Mesenteric fat pad (tissue), 1 donor: ENCODE measurements around the gene ALG14. TPM values are rescaled to one million over a fixed set of nuclear protein-coding genes. Genes with fewer than 3 reads are reported as not detected.
"Not testable (repeated sequence)": the region's sequence is repeated elsewhere in the genome, so short reads cannot be mapped to it uniquely, and the experiment has no call there.

Experiments used
- DNase-seq: peaks from one replicate; pipeline ENCODE4 v3.0.0-alpha.2; 2020; ENCODE audit warnings: low spot score
- total RNA-seq: library from RNA; stranded (reverse); fragmentation: NEBNext Ultra II Directional; extraction: Animal tissue kit (Norgen Biotek cat#: 25700); gene quantifications from one replicate; pipeline ENCODE4 v1.2.1, GENCODE V29; 2021
- donor health status: DM: yes; HTN: yes; CAD: no.

The ALG14 gene
- total RNA-seq, 1 donor from 2014 or later, result 8.1 TPM

DNA sequence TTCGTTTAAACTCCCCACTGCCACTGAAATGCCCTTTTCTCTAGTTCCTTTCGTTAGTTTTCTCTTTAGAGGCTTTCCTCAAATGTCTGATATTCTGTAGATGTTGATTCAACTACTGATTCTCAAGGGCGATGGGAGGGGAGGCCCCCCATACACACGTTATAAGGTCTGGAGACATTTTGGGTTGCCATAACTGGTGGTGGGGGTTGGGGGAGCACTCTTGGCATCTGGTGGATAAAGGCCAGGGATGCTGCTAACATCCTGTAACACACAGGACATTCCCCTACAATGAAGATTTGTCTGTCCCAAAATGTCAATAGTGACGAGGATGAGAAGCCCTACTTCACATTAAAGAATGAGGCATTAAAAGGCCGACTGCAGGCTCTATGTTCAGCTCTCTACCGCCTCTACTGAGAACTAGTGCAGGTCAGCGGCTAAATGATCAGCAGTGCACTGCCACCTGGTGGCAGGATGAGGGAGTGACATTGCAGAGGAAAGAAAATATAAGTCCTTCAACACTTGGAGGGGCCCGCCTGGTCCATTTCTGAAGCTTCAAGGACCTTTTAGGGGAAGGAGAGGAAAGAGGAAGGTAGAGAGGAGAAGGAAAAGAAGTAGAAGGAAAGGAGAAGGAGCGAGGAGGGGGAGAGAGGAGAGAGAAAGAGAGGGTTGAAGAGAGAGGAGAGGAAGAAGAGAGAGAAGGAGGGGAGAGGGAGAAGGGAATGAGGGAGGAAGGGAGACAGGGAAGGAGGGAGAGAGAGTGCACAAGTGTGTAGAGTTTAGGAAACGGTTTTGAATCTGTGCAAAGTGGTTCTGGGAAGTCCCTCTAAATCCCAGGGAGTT is 29.4 kb downstream of the ALG14 start:
- DNase-seq, result no peak

DNA sequence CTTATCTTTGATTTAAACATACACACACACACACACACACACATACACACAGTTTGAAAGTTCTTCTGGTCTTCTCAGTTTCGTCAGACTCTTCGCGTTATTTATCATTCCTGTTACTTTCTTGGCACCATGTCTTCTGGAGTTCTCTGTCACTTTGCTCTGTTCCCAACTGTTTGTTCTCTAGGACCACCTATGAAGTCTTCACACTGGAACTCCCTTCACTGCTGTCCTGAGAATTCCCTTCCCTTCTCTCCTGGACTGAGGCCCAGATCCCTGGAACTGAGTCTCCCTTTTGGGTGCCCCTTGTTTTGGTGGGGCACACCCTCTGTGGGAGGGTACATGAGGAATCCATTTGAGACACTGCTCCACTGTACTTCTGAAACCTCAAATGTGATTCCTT is 30.5 kb downstream of the ALG14 start:
- DNase-seq, result no peak

DNA sequence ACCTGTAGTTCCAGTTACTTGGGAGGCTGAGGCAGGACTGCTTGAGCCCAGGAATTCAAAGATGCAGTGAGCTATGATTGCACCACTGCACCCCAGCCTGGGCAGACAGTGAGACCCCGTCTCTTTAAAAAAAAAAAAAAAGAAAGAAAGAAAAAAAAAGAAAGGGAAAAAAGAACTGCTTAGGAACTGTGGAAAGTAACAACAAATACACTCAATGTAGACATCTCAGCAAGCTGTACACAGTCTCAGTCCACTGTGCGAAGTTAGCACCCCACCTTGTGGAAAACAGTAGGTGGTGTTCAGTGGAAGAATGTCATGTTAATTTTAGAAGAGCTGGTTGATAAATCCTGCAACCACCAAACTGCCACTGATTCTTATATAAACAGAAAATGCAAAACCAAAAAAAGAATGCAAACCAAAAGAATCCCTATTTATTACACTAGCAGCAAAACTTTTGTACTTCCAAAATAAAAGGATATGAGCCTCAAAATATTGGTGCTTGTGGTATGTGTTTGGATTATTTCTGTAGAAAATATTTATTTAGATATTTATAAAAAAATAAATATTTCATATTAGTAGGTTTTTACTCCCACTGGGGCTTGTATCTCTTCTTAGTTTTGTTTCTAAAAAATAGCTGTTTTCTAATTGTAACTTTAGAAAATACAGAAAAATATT is 31.1 kb downstream of the ALG14 start:
- no peak for DNase-seq

DNA sequence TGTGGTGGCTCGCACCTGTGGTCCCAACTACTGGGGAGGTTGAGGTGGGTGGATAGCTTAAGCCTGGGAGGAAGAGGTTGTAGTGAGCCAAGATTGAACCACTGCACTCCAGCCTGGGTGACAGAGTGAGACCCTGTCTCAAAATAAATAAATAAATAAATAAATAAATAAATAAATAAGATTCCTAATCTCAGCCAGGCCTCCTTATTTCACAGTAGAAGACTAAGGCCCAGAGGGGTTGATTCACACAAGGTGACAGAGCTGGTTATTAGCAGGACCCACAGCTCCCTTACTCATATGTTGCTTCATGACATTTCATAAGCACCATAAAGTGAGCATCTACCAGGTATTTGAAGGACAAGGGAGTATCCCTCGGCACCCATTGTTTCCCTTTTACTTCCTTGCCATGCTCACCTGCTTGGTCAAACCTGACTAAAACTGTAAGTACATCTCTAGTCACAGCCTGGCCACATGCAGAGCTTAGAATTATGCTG is 32.7 kb downstream of the ALG14 start:
- no peak for DNase-seq

DNA sequence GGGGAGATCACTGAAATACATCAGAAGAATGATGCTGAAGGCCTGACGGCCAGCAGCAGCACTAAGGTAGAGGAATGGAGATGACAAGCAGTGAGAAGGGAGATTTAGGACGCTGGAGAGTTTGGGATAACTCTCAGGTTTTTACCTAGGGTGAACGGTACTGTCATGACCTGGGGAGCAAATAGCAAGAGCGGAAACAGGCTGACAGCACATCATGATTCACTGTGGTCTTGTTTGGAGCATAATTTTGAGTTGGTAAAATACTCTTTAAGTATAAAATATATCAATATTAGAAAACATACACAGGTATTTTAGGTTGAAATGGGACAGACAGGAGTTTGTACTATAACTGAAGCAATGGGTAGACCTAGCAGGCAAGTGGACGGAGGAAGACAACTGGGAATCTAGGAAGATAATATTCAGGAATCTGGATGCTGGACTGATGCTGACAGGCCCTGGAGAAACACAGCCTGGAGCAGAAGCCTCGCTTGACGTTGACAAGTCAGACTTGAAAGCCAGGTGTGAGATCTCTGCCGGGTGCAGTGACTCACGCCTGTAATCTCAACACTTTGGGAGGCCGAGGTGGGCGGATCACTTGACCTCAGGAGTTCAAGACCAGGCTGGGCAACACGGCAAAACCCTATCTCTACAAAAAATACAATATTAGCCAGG is 33.3 kb downstream of the ALG14 start:
- no peak for DNase-seq

DNA sequence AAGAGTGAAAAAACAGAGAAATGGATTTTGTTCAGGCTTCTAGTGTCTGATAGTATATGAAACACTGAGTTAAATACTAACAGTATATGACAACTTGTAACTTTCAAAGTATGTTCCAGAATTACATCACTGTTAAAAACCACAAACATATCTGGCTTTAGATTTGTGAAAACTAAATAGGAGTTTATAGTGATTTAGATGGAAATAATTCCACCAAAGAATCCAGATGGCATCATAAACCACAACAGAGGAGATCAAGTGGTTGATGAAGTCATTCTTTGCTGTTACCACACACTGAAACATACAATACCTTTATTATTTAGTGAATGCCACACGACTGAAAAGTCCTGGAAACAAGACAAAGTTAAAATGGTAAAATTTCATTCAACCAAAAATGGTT is 37.2 kb downstream of the ALG14 start:
- no peak for DNase-seq

DNA sequence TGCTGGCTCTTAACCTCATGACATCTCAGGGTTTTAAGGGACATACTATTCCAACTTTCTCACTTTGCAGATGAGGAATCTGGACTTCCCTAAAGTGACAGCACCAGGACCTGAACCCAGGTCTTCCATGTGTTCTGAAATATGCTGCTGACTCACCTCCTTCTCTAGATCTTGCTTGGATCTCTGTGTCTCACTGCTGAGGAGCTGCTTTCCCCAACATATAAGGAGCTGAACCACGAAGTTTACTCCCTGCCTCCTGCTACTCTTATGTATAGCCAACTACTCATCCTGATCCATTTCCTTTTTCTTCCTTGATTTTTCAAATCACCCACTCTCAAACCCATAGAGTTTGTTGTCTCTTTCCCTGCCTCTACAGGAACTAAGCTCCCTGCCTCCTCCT is 38.2 kb downstream of the ALG14 start:
- no peak for DNase-seq

DNA sequence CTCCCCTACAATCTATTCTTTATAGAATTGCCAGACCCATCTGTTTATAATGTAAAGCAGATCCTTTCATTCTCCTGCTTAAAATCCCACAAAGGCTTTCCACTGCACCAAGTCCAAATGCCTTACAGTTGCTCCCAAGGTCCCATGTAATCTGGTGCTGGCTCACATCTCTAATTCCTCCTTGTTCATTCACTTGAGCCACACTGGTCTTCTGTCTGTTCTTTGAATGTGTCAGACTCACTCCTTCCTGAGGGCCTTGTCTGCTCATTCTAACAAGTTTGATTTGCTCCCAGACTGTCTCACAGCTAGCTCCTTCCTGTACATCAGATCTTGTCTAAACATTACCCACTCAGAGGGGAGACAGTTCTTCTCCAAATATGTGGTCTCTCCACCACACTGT is 38.9 kb downstream of the ALG14 start:
- no peak for DNase-seq

DNA sequence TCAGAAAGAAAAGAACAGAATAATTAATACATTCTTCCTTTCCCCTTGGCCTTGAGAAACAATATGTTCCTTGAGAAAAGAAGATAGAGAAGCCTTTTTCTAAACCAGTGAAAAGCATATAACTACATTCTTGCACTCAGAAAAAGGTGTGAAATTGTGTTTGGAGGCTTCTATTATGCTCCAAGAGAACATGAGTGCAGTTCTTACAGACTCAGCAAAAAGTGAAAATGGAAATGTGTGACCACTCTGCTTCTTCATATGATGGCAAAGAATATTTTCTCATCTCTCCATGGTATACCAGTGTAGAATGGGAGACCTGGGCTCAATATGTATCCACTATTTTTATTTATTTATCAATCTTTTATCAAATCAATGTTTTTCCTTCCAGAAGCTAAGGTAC is 43.2 kb downstream of the ALG14 start:
- no peak for DNase-seq

DNA sequence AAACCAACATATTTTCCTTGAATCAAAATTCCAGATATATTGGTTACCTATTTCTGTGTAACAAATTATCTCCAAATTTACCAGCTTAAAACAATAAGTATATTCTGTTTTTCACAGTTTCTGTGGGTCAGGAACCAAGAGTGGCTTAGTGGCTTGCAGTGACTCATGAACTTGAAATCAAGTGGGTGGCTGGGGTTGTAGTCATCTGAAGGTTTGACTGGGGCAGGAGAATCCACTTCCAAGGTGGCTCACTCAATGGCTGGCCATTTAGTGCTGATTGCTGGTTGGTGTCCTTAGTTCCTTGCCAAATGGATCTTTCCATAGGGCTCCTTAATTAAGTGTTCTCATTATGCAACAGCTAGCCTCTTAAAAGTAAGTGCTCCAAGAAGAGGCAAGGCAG is 43.8 kb downstream of the ALG14 start:
- no peak for DNase-seq

DNA sequence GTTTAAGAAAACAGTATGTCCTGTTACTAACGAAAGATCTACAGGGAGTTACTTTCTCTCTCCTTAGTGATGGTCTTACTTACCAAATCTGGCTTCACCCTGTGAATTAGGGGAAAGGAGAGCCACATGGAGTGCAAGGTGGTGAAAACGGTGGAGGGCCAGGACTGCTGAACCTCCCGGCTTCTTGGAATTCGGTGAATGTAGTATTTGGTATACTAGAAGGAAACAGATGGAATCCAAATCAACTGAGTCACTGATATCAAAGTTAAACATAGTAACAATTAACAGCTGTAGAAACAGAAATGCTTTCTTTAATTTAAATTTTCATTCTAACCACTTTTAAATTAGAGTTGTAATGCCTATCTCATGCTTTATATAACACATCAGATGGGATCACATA is 45.7 kb downstream of the ALG14 start:
- DNase-seq, result no peak

DNA sequence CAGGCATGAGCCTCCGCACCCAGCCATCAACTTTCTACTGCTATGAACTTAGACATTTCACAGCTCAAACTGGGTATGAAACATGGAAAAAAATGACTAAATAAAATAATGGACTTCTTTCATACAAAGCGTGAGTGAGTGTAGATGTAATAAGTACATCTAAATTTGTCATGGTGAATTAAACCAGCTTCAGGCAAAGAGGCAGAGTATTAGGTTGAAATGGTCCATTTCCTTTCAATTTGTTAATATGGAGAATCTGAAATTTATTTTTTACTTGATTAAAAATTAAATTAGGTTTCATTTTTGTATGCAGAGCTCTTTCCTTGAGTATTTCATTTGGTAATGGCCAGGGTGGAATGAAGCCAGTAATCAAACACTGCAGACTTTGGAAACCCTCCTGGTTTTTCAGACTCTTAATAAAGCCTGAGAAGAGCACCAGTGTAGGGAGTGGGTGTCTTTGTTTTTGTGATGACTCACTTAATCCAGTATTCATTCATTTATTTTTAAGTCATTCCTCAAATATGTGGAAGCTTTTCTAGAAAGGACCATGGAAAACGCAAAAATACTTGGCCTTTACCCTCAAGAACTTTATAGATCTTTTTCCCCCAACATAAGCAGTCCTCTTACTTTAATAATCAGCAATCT is 49.2 kb downstream of the ALG14 start:
- DNase-seq, result no peak

DNA sequence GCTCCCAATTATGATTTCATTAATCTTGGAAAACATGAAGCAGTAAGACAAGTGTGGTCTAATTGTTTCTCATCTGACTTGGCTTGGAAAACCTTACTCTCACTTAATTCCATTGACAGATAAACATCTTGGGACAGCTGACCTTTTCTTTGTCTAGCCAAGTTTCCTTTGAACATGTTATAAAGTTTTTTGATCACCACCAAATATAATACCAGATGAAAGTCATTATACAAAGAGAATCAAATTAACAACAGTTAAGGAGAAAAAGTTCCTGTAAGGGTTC is 50.2 kb downstream of the ALG14 start:
- no peak for DNase-seq

DNA sequence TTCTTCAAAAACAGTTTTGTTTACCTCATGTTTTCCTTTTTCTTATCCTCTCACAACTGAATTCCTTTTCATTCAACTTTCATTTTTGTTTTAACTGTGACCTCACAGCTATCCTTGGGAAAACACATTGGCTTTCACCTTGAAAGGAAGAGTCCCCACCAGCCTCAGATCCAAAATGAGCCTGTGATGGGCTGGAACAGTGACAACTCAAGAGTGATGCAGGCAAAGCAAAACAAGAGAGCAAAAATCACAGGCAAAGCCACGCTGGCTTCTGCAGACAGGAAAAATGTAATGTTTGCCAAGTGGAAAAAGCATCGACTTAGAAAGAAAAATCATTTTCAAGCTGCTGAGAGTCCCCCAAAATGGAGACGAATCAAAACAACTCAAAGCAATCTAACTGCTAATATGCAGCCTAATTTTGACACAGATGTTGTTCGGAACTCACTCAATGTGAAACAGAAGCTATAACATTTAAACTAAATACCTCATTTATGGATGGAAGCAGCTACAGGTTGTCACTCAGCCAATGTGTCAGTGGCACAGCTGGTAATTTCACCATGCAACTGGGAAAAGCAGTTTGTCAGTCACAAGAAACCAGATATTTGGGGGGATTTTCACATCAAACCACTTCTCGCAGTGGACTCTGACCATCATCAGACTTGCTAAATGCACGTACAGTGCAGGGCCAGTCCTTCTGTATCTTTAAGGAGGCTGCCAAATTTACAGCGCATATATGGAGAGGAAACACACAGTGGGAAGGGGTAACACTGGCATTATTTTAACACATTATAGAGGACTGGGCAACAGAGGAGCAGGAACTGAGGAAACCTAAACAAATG is 50.7 kb downstream of the ALG14 start:
- no peak for DNase-seq

DNA sequence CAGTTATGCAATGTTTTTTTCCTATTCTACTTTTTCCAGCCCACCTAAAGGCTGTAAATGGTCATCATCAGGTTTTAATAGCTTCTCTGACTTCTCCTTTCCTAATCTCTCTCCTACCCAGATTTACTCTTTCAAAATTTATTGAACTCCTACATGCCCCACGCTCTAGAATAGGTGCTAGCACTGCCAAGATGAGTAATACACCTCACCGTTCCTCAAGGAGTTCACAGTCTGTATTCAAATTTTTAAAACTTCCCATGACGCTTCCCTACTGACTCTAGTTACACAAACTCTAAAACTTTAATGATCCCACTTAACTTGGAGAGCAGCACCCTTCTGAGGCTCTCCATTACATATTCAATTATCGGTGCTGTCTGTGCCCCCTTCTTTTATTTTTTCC is 51.6 kb downstream of the ALG14 start:
- DNase-seq, result no peak

DNA sequence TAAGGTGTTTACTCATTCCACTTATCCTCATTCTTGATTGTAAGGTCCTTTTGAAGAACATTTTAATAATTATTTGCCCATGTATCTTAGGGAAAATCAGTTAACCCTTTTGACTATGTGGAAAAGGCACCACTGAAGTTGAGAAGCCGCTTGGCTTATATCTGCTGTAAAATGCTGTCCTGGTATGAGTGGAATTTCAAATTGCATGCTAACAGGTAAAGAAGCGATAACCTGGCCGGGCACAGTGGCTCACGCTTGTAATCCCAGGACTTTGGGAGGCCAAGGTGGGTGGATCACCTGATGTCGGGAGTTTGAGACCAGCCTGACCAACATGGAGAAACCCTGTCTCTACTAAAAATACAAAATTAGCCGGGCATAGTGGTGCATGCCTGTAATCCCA is 53.3 kb downstream of the ALG14 start:
- not testable (repeated sequence) for DNase-seq

DNA sequence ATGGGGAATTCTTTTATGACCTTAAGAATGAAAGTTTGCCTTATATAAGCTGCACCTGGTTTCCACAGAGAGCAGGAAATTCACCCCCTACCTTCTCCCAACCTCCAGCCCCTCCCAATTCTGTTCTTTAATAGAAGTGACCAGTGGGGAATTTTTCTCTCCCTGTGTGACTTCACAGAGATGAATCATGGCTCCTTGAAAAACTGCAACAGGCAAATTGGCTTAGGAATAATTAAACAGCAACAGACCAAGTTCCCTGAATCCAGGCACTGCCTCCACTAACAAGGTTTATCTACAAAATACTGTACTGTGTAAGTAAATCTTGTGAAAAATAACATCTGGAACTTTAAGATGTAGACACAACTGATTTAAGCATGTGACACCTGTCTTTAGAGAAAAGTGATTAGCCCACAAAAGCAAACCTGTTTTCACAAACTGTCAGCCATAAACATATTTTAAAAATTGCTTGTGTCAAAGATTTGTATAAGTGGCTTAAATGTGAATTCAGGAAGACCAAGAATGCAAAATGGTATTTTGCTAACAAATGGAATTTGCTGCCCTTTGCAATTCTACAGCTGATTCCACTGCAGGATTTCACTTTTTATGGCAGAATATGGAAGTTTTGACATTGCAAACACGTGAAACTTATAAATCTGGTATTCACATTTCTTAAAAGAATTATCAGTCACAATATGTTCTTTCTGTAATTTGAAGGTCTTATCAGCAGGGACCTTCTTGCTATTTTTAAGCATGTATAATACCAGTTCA is 54.0 kb downstream of the ALG14 start:
- DNase-seq, result no peak

DNA sequence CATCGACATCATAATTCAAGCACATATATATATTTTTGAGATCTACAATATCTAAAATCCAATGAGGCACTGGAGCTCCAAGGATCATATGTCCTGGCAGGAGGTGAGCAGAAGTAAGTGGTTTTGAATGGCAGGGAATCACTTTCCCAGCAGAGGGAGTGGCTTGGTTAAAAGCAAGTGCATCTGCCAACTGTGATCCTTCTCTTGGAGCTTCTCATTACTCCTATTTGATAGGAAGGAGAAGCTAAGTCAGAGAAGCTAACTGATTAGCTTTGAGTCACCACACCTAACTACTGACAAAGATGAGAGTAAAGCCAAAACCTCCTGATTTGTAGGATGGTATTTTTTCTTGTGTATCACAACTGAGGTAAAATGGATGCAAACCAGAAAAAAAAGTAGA is 55.0 kb downstream of the ALG14 start:
- DNase-seq, result no peak

DNA sequence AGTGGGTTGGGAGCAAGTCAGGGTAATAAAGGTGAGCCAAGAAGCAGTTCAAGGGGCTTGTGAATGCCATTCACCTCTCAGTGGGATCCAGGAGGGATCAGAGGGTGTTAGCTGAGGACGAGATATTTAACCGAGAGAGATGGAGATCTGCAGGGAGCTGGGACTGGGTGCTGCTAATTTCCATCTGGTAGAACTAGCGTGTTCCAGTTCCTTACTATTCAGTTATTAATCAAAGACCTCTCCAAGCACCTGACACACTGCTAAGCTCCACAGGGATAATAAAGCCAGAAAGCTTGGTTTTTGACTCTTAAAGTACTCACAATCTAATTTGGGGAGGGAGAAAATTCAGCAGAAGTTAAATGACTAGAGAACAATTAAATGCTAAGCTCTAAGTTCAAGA is 57.7 kb downstream of the ALG14 start:
- DNase-seq, result no peak

DNA sequence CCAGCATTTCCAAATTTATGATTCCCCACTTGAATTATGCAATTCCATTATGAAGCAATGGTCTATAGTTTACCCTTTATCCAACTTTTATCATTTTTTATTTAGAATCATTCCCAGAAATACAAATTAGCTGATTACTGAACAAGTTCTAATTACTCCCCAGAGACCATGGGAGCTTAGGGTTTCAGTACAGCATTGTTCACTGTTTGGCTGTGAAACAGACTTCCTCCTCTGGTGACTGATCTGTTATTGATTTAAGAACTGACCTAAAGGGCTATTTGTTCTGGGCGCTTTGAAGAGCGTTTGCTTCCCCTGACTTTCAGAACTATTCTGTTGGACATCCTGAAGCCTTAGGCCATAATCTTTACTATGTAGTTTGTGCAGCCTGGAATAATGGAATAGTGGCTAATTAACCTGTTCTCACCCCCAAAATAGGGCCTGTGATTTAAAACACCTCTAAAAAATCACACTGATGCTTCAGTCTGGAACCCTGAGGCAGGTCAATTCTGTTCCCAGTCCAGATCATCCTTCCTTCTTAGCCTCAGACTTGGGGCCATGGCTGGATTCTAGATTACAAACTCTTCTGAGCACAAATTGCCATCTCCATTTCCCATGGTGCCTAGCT is 58.7 kb downstream of the ALG14 start:
- no peak for DNase-seq
